ENCODE results near the gene SHQ1. TPM values are rescaled to one million over a fixed set of nuclear protein-coding genes. Genes with fewer than 3 reads are reported as not detected.

SHQ1 gene
- total RNA-seq, 4 donors from 2014 or later, result 8.7 to 19.9 (median 12.4) TPM

DNA sequence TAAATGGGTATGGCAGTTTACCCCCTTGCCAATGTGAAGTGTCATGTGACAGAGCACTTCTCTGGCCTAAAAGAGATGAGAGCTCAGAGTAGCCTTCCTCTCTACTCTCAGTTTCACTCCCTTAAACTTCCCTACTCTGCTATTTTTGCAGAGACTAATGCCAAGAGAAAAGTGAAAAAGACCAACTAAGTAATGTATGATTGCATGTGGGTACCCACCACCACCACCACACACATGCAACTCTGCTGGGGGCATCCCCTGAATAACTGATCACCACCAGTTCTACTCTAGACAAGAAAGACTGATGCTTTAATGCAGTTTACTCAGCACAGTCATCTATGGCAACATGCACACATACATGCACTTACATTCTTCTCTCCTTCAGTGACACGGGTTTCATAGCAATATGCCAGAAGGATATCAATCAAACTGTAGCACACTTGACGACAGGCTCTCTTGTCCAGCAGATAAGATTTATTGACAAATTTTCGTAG, 31.3 kb downstream of the SHQ1 start:
- intact Hi-C loops (cut with DNase I), result no loop called here

DNA sequence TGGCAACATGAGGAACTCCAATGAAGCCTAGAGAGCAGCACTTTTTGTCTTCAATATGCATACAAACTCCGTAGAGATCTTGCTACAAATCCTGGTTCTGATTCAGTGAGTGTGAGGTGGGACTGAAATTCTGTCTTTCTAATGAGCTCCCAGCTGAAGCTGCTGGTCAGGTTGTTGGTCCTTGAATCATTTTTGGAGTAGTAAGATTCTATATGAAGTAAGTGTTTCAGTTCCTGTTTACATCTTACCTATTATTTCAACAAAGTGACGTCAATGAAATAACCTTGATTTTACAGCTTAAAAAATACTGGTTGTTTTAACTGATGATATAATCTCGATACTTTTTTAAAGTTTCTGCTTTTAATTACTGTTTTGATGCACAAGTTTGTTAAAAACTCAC, 33.9 kb downstream of the SHQ1 start:
- peaks cover 0 to 10% (median 9%) of the 10 kb centered on the region in 4 donors for H3K4me1 ChIP-seq
- H3K36me3 ChIP-seq, result peaks cover 0 to 7% (median 2%) of the 10 kb centered on the region in 4 donors
- no peak overlapping the region for H3K4me3 ChIP-seq
- intact Hi-C loops (cut with DNase I), result no loop called here
- TF ChIP-seq, protein P1, sequence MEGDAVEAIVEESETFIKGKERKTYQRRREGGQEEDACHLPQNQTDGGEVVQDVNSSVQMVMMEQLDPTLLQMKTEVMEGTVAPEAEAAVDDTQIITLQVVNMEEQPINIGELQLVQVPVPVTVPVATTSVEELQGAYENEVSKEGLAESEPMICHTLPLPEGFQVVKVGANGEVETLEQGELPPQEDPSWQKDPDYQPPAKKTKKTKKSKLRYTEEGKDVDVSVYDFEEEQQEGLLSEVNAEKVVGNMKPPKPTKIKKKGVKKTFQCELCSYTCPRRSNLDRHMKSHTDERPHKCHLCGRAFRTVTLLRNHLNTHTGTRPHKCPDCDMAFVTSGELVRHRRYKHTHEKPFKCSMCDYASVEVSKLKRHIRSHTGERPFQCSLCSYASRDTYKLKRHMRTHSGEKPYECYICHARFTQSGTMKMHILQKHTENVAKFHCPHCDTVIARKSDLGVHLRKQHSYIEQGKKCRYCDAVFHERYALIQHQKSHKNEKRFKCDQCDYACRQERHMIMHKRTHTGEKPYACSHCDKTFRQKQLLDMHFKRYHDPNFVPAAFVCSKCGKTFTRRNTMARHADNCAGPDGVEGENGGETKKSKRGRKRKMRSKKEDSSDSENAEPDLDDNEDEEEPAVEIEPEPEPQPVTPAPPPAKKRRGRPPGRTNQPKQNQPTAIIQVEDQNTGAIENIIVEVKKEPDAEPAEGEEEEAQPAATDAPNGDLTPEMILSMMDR (IDR thresholded peaks at IDR 0.05), result no peak
- TF ChIP-seq POLR2A (IDR thresholded peaks at IDR 0.05; ENCODE audit: low read depth) (no peak), EP300 (IDR thresholded peaks at IDR 0.05) (no peak), POLR2AphosphoS5 (IDR thresholded peaks at IDR 0.05) (no peak)
- no peaks in the 10 kb centered on the region for H3K27me3 ChIP-seq
- no peak for DNase-seq (ENCODE audit: extremely low spot score)
- no peak overlapping the region for H3K27ac ChIP-seq (replicated peaks in 1 of 4)
- WGBS, result 93% methylated on average over 3 of the region's 3 CpGs
- no peaks in the 10 kb centered on the region for H3K9me3 ChIP-seq

More for the DNA sequence above, 31.3 kb downstream of the SHQ1 start:
- no peak overlapping the region for H3K27ac ChIP-seq (replicated peaks in 1 of 4)
- H3K36me3 ChIP-seq, result peaks cover 0 to 7% (median 2%) of the 10 kb centered on the region in 4 donors
- no peak overlapping the region for H3K4me3 ChIP-seq
- 87% methylated on average over 3 of the region's 3 CpGs for WGBS
- H3K27me3 ChIP-seq, result no peaks in the 10 kb centered on the region
- no peak for TF ChIP-seq POLR2A (IDR thresholded peaks at IDR 0.05; ENCODE audit: low read depth)
- no peak for TF ChIP-seq POLR2AphosphoS5 (IDR thresholded peaks at IDR 0.05)
- no peak for TF ChIP-seq EP300 (IDR thresholded peaks at IDR 0.05)
- peaks cover 18 to 28% (median 19%) of the 10 kb centered on the region in 4 donors for H3K4me1 ChIP-seq
- DNase-seq (ENCODE audit: extremely low spot score), result no peak
- H3K9me3 ChIP-seq, result no peaks in the 10 kb centered on the region

DNA sequence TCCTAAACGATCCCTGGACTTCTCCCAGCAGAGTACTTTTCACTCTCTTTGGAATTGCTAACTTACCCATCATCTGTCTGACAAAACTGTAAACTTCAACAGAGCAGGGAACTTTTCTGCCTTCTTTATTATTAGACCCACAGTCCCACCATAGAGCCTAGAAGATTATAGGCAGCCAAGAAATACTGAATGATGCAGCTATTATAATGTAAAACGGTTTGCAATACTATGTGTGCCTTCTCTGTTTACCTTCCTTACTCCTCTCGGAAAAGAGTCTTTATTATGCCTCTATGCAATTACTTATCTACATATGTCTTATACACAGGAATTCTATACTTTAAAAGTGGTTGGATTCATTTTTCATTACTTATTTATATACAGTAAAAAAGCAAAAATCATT, 36.0 kb downstream of the SHQ1 start:
- 58% methylated on average over 3 of the region's 3 CpGs for WGBS
- peaks cover 0 to 10% (median 8%) of the 10 kb centered on the region in 4 donors for H3K4me1 ChIP-seq
- intact Hi-C loops (cut with DNase I), result no loop called here
- H3K27me3 ChIP-seq, result no peaks in the 10 kb centered on the region
- peaks cover 0 to 7% (median 2%) of the 10 kb centered on the region in 4 donors for H3K36me3 ChIP-seq
- TF ChIP-seq EP300 (IDR thresholded peaks at IDR 0.05) (no peak), POLR2AphosphoS5 (IDR thresholded peaks at IDR 0.05) (no peak), POLR2A (IDR thresholded peaks at IDR 0.05; ENCODE audit: low read depth) (no peak)
- TF ChIP-seq, protein P1 (IDR thresholded peaks at IDR 0.05), result no peak
- DNase-seq (ENCODE audit: extremely low spot score), result no peak
- H3K4me3 ChIP-seq, result no peak overlapping the region
- H3K27ac ChIP-seq (replicated peaks in 1 of 4), result no peak overlapping the region
- no peaks in the 10 kb centered on the region for H3K9me3 ChIP-seq

DNA sequence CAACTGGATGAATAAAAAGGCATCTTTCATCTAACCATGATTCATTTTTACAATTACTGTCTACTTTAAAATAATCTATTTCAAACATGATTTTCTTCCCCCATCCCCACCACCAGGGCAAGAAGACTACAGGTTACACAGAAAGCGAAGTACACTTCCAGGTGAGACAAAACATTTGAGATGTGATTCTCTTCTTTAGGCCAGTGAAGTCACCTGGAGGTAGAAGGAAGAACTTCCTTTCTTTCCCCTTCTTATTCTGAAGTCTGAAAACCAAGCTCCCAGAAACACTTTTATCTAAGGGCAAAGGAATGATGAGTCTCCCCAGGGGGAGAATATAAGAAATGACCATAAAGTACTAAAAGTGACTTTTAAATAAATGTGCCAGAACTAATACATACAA, 36.7 kb downstream of the SHQ1 start:
- Histone ChIP-seq H3K27me3 (no peaks in the 10 kb centered on the region), H3K4me1 (peaks cover 0 to 16% (median 14%) of the 10 kb centered on the region in 4 donors), H3K27ac (replicated peaks in 1 of 4) (no peak overlapping the region), H3K36me3 (peaks cover 0 to 1% (median 0%) of the 10 kb centered on the region in 4 donors), H3K9me3 (no peaks in the 10 kb centered on the region), H3K4me3 (no peak overlapping the region)
- TF ChIP-seq POLR2A (IDR thresholded peaks at IDR 0.05; ENCODE audit: low read depth), result no peak
- TF ChIP-seq EP300 (IDR thresholded peaks at IDR 0.05), result no peak
- TF ChIP-seq, protein P1 (IDR thresholded peaks at IDR 0.05), result no peak
- no peak for TF ChIP-seq POLR2AphosphoS5 (IDR thresholded peaks at IDR 0.05)
- intact Hi-C loops (cut with DNase I), result no loop called here
- DNase-seq (ENCODE audit: extremely low spot score), result no peak
- 100% methylated on average over 1 of the region's 1 CpG for WGBS

DNA sequence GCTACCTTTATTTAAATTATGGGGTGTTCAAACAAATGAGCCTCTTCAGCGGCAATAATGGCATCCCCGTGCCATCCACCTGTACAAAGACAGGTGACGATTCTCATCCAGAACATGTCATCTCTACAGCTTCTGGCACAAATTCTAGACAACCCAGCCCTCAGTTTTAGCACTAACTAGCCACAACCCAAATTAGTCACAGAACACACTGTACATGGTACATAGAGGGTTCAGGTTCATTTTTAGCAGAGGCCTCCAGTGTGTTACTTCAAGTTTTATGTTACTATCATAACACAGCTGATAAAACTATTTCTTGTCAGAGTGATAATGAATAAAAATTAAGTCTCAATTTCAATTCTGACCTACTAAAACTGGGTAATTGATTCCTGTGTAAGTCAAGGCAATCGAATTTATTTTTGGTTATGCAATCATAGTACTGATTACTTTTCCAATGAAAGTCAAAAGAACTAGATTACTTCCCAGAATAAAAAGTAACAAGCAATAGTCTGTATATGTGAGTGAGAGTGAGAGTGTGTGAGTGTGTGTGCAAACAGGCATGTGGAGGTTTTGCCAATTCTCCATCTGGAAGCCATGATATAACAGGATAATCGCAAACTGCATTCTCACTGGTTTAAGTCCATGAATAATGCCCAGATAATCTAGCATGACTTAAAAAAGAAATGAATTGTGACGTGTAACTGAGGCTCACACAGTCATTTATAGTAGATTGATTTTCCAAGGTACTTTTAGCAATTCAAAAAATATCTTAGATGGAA, 37.4 kb downstream of the SHQ1 start:
- WGBS, result 90% methylated on average over 6 of the region's 6 CpGs
- intact Hi-C loops (cut with DNase I), result no loop called here
- Histone ChIP-seq H3K9me3 (no peaks in the 10 kb centered on the region), H3K4me3 (no peak overlapping the region), H3K27ac (replicated peaks in 1 of 4) (no peak overlapping the region), H3K36me3 (no peaks in the 10 kb centered on the region), H3K4me1 (peaks cover 0 to 23% (median 20%) of the 10 kb centered on the region in 4 donors), H3K27me3 (no peaks in the 10 kb centered on the region)
- DNase-seq (ENCODE audit: extremely low spot score), result no peak
- TF ChIP-seq, protein P1 (IDR thresholded peaks at IDR 0.05), result no peak
- TF ChIP-seq EP300 (IDR thresholded peaks at IDR 0.05) (no peak), POLR2AphosphoS5 (IDR thresholded peaks at IDR 0.05) (no peak), POLR2A (IDR thresholded peaks at IDR 0.05; ENCODE audit: low read depth) (no peak)

Data from esophagus muscularis mucosa (tissue), 4 donors.